HG03060 (cell line): ENCODE results near the gene MPO.

ENCODE experiments used
- ATAC-seq: cut with Tn5 transposase; IDR thresholded peaks from one replicate; pipeline ENCODE4 v1.9.1; 2021; ENCODE audit warnings: low read depth, moderate number of reproducible peaks; ENCODE audit not compliant: unreplicated experiment

The MPO gene

GRCh38 chr17:58238147-58238634 lies 42.5 kb downstream of the MPO start, which contains the start of gene LPO:
TSS of gene LPO (plus strand) at chr17:58238584. CDS start at chr17:58242980, 4,396 bp downstream.
- ATAC-seq: no peak

GRCh38 chr17:58236394-58236793 lies 44.3 kb downstream of the MPO start:
- no peak for ATAC-seq

GRCh38 chr17:58235821-58236220 lies 44.9 kb downstream of the MPO start:
- ATAC-seq: no peak

GRCh38 chr17:58234512-58234911 lies 46.2 kb downstream of the MPO start:
- no peak for ATAC-seq

GRCh38 chr17:58233543-58233942 lies 47.2 kb downstream of the MPO start:
- no peak for ATAC-seq

GRCh38 chr17:58232707-58233156 lies 48.0 kb downstream of the MPO start:
- ATAC-seq: no peak

- ATAC-seq: no peak
Observed at GRCh38 chr17:58231641-58232040, 49.1 kb downstream of the MPO start.

GRCh38 chr17:58229881-58230280 lies 50.9 kb downstream of the MPO start:
- ATAC-seq: no peak

GRCh38 chr17:58229384-58229783 lies 51.4 kb downstream of the MPO start:
- no peak for ATAC-seq

GRCh38 chr17:58228679-58229078 lies 52.1 kb downstream of the MPO start:
- no peak for ATAC-seq

- ATAC-seq: no peak
Observed at GRCh38 chr17:58227733-58228132, 53.0 kb downstream of the MPO start.

- no peak for ATAC-seq
Observed at GRCh38 chr17:58224315-58224714, 56.4 kb downstream of the MPO start.
